ENCODE results near the gene EFNB3.

EFNB3 gene

DNA sequence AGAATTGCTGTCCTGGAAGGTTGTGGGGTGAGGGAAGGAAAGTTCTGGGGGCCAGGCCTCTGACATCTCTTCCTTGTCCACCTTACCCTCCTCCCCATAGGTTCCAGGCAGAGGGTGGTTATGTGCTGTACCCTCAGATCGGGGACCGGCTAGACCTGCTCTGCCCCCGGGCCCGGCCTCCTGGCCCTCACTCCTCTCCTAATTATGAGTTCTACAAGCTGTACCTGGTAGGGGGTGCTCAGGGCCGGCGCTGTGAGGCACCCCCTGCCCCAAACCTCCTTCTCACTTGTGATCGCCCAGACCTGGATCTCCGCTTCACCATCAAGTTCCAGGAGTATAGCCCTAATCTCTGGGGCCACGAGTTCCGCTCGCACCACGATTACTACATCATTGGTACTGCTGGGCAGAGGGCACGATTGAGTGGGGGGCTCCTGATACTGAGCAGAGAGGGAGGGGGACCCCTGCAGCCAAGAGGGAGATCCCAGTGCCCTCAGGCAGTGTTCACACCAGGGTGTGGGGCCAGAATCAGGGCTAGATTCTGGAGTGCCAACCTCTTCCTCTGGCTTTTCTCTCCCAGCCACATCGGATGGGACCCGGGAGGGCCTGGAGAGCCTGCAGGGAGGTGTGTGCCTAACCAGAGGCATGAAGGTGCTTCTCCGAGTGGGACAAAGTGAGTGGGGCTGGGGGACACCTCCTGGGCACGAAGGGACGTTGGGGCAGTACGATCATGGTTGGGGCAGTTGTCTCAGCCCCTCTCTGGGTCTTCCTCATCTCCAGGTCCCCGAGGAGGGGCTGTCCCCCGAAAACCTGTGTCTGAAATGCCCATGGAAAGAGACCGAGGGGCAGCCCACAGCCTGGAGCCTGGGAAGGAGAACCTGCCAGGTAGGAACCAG is 3.1 kb downstream of the EFNB3 start:
- no peak overlapping the region for H3K4me3 ChIP-seq (ENCODE audit: low read length)
- DNase-seq (ENCODE audit: low read depth) = no peak
- TF ChIP-seq, protein P1, sequence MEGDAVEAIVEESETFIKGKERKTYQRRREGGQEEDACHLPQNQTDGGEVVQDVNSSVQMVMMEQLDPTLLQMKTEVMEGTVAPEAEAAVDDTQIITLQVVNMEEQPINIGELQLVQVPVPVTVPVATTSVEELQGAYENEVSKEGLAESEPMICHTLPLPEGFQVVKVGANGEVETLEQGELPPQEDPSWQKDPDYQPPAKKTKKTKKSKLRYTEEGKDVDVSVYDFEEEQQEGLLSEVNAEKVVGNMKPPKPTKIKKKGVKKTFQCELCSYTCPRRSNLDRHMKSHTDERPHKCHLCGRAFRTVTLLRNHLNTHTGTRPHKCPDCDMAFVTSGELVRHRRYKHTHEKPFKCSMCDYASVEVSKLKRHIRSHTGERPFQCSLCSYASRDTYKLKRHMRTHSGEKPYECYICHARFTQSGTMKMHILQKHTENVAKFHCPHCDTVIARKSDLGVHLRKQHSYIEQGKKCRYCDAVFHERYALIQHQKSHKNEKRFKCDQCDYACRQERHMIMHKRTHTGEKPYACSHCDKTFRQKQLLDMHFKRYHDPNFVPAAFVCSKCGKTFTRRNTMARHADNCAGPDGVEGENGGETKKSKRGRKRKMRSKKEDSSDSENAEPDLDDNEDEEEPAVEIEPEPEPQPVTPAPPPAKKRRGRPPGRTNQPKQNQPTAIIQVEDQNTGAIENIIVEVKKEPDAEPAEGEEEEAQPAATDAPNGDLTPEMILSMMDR (IDR thresholded peaks at IDR 0.05; ENCODE audit: insufficient read depth, low read depth, low read length, missing control alignments) = no peak

DNA sequence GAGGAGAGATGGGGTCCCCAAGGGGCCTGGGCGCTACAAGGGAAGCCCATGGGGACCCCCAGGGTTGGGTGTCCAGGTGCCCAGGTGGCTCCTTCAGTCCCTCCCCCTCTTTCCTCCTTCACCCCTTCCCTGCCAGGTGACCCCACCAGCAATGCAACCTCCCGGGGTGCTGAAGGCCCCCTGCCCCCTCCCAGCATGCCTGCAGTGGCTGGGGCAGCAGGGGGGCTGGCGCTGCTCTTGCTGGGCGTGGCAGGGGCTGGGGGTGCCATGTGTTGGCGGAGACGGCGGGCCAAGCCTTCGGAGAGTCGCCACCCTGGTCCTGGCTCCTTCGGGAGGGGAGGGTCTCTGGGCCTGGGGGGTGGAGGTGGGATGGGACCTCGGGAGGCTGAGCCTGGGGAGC is 4.0 kb downstream of the EFNB3 start:
- TF ChIP-seq, protein P1 (IDR thresholded peaks at IDR 0.05; ENCODE audit: insufficient read depth, low read depth, low read length, missing control alignments) = no peak
- DNase-seq (ENCODE audit: low read depth) = no peak

DNA sequence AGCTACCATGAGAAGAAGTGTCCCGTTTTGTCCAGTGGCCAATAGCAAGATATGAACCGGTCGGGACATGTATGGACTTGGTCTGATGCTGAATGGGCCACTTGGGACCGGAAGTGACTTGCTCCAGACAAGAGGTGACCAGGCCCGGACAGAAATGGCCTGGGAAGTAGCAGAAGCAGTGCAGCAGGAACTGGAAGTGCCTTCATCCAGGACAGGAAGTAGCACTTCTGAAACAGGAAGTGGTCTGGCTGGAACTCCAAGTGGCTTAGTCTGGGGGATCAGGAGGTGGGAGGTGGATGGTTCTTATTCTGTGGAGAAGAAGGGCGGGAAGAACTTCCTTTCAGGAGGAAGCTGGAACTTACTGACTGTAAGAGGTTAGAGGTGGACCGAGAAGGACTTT is 5.3 kb downstream of the EFNB3 start:
- H3K4me3 ChIP-seq (ENCODE audit: low read length) = no peak overlapping the region
- DNase-seq (ENCODE audit: low read depth) = no peak
- TF ChIP-seq, protein P1 (IDR thresholded peaks at IDR 0.05; ENCODE audit: insufficient read depth, low read depth, low read length, missing control alignments) = no peak

More for the DNA sequence above, 4.0 kb downstream of the EFNB3 start:
- no peak overlapping the region for H3K4me3 ChIP-seq (ENCODE audit: low read length)

DNA sequence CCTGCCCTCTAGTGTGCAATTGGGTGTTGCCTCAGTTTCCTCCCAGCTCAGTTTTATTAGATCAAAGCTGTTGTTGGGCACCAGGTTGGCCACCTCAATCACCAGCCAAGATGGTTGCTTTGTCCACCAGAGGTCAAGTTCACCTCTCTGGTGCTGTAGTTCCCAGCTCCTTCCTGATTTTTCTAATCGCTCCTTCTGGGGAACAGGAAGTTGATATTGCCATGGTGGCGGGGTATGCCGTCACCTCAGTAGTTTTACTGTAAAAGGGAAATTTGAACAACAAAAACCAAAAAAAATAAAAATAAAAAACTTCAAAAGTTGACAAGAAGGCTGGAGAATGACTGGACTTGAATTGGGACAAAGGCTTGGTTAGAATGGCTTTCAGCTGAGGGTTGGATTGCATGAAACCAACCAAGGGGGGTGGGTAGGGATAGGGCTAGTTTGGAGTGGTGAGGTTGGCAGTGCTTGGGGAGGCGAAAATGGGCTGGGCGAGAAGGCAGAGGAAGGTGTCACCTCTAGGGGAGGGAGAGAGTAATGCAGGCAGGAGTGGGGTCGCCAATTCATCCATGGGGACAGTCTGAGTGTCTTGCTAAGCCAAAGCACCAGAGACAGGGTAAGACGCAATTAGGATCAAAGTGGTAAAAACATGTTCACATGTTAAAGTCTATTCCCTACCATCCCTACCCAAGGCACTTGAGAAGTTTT is 6.2 kb downstream of the EFNB3 start:
- no peak overlapping the region for H3K4me3 ChIP-seq (ENCODE audit: low read length)
- TF ChIP-seq, protein P1 (IDR thresholded peaks at IDR 0.05; ENCODE audit: insufficient read depth, low read depth, low read length, missing control alignments) = peak; percentile 26
- DNase-seq (ENCODE audit: low read depth) = no peak

DNA sequence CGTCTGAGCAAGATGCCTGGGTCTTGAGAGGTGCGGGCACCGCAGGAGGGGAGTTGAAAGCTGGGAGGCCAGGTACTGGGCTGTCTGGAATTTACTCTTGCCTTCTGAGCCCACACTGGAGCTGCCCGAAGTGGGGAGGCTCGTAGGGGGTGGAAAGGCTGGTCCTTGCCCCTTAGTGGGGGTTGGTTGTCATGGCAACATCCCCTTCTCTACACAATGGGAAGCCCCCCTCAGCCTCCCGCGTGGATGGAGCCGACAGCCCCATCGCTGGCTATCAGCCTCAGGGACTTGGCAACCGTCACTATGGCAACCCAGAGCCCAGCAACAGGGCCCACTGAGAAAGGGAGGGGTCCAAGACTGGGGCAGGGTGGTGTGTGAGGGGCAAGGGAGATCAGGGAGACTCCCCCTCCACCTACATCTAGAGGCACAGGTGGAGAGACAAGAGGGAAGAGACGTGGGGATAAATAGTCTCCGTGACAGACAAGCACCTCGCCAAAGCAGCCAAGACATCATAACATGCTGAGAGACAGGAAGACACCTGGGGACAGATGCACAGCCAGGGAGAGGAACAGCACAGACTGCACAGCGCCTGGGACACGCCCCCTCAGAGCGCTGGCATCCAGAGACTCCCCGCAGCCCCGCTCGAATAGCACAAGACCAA is 7.2 kb downstream of the EFNB3 start:
- no peak for DNase-seq (ENCODE audit: low read depth)
- H3K4me3 ChIP-seq (ENCODE audit: low read length) = no peak overlapping the region
- TF ChIP-seq, protein P1 (IDR thresholded peaks at IDR 0.05; ENCODE audit: insufficient read depth, low read depth, low read length, missing control alignments) = no peak

DNA sequence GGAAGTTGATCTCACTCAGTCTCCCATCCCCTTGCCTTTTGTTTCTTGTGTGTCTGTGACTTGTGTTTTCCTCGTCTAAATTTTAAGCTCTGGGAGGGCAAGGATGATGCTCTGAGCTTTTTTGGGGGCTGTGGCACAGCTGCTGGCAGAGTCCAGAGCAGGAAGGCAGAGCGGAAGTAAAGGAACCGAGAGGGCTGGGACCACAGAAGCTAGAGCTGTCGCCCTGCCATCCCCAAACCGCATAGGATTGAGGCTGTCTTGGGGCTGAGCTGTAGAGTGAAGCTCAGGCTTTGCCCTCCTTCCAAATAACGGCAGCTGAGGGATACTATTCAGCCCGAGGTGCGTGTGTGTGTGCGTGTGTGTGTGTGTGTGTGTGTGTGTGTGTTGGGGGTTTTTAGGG is 8.8 kb downstream of the EFNB3 start:
- DNase-seq (ENCODE audit: low read depth) = no peak
- TF ChIP-seq, protein P1 (IDR thresholded peaks at IDR 0.05; ENCODE audit: insufficient read depth, low read depth, low read length, missing control alignments) = no peak
- no peak overlapping the region for H3K4me3 ChIP-seq (ENCODE audit: low read length)

Data from epithelial cell of esophagus (primary cell).